ENCODE measurements around the gene GUCA2A. TPM values are rescaled to one million over a fixed set of nuclear protein-coding genes. Genes with fewer than 3 reads are reported as not detected.

Gene GUCA2A
- total RNA-seq, 1 experiment from 2014 or later: not detected

- Mint-ChIP-seq H3K9me3 (no peaks in the 10 kb centered on the region; a peak in 1 of 5 replicates), H3K4me3 (no peak overlapping the region), H3K36me3 (ENCODE audit: insufficient read depth in 1 of 3, low read depth in 3 of 3) (peaks cover 0 to 2% (median 0%) of the 10 kb centered on the region in 3 experiments; a peak in 1 of 7 replicates), H3K27ac (peak overlapping the region in 1 of 3 experiments; percentile 38; a peak in 1 of 7 replicates), H3K27me3 (ENCODE audit: low read depth) (no peaks in the 10 kb centered on the region), H3K4me1 (peaks cover 13 to 14% of the 10 kb centered on the region in 2 experiments)
- no peaks in the 10 kb centered on the region for H3K79me2 ChIP-seq (ENCODE audit: insufficient read depth, low read length)
- no peak overlapping the region for H2AK5ac ChIP-seq (ENCODE audit: insufficient read length, low read length)
- H3K27me3 ChIP-seq (ENCODE audit: insufficient read depth, low read length): no peaks in the 10 kb centered on the region
- H3K23ac ChIP-seq (ENCODE audit: insufficient read length, low read depth, low read length): no peak overlapping the region
- H3K56ac ChIP-seq (ENCODE audit: insufficient read length, low read depth, low read length): no peak overlapping the region
- H3K23me2 ChIP-seq (ENCODE audit: insufficient read length, low read depth, low read length, poor library complexity, severe bottlenecking): no peaks in the 10 kb centered on the region
- H4K8ac ChIP-seq (replicated peaks; ENCODE audit: insufficient read length, low read depth, low read length): no peak overlapping the region
- H2BK20ac ChIP-seq (ENCODE audit: low read depth, low read length, poor library complexity, severe bottlenecking): no peak overlapping the region
- no peak for TF ChIP-seq CTCF (conservative IDR thresholded peaks at IDR 0.05)
- no peak overlapping the region for H4K5ac ChIP-seq (ENCODE audit: insufficient read length, low read depth, low read length)
- no peaks in the 10 kb centered on the region for H3K4me1 ChIP-seq (ENCODE audit: insufficient read depth, low read length)
- H2BK5ac ChIP-seq (ENCODE audit: insufficient read length, low read length): no peak overlapping the region
- no peak overlapping the region for H3T11ph ChIP-seq (ENCODE audit: low read length)
- no peak overlapping the region for H3K14ac ChIP-seq (ENCODE audit: insufficient read depth, low read length)
- no peak for DNase-seq
- no CpG with 5 or more reads among the region's 15 CpGs for WGBS (ENCODE audit: extremely low coverage, insufficient read length, low lambda C conversion rate)
- H3K18ac ChIP-seq (ENCODE audit: insufficient read length, low read depth, low read length): no peak overlapping the region
- H4K20me1 ChIP-seq (ENCODE audit: control insufficient read depth, insufficient read depth, insufficient read length): no peaks in the 10 kb centered on the region
- H4K91ac ChIP-seq (ENCODE audit: insufficient read length, low read depth, low read length): no peak overlapping the region
- no peak overlapping the region for H3K4me2 ChIP-seq (ENCODE audit: insufficient read depth, insufficient read length, low read length)
- H2BK15ac ChIP-seq (ENCODE audit: low read depth, low read length): no peak overlapping the region
- no peak overlapping the region for H3K4ac ChIP-seq (ENCODE audit: low read depth, low read length)
- H2BK12ac ChIP-seq (ENCODE audit: insufficient read length, low read depth, low read length): no peak overlapping the region
- no peaks in the 10 kb centered on the region for H3K9me3 ChIP-seq (ENCODE audit: control insufficient read depth, low read depth, low read length)
- no peak overlapping the region for H3K27ac ChIP-seq (ENCODE audit: insufficient read length, low read depth, low read length)
- no peak overlapping the region for H2AFZ ChIP-seq (ENCODE audit: low read length)
- H3K79me1 ChIP-seq (ENCODE audit: insufficient read depth, low read depth, low read length, poor library complexity, severe bottlenecking): no peaks in the 10 kb centered on the region
- no peak overlapping the region for H2BK120ac ChIP-seq (ENCODE audit: low read depth, low read length, poor library complexity, severe bottlenecking)
- H3K9ac ChIP-seq (ENCODE audit: extremely low read depth, insufficient read length, low read length): no peak overlapping the region
These were observed 8.0 kb upstream of the GUCA2A start for GRCh38 chr1:42172381-42173133.

Data from H9 (cell line).